Caco-2 (cell line): Measurements from ENCODE around the gene FRAS1. TPM values are rescaled to one million over a fixed set of nuclear protein-coding genes. Genes with fewer than 3 reads are reported as not detected.
"Not testable (repeated sequence)": the region's sequence is repeated elsewhere in the genome, so short reads cannot be mapped to it uniquely, and the experiment has no call there.

Experiments
- BruUV-seq: library from RNA; stranded (reverse); fragments of 400-500 nt; replicated peaks from 2 replicates; lab custom pipeline; 2021; lab: Mats Ljungman, UMichigan
- CTCF ChIA-PET: fragments of 300-600 bp; sonication (Branson Sonifier 250); formaldehyde crosslinking; loops from one replicate; lab custom pipeline; 2022; ENCODE audit warnings: antibody characterized with exemption; lab: Charles Lee
- POLR2A ChIA-PET: fragments of 300-600 bp; sonication (Branson Sonifier 250); formaldehyde crosslinking; loops from one replicate; lab custom pipeline; 2022; ENCODE audit warnings: antibody characterized with exemption; lab: Charles Lee
- DNase-seq, 2 experiments: peaks; one replicate each; pipeline versions ENCODE4 v3.0.0 to v3.0.0-alpha.2; 2020 to 2022
- H3K27me3 ChIP-seq: replicated peaks from 2 replicates; pipeline ENCODE4 v1.6.0; 2011; ENCODE audit warnings: low read length; ENCODE audit not compliant: control insufficient read depth, insufficient read depth
- H3K36me3 ChIP-seq: 2 replicates; pipeline ENCODE4 v1.5.1; 2011; ENCODE audit warnings: low read length; ENCODE audit not compliant: control insufficient read depth, insufficient read depth
- H3K4me1 ChIP-seq: fragments of 250-450 bp; sonication (Bioruptor Pico); 2 replicates; pipeline ENCODE4 v1.5.1; 2020; ENCODE audit warnings: mild to moderate bottlenecking
- H3K4me3 ChIP-seq: 2 replicates; pipeline ENCODE4 v1.5.1; 2011; ENCODE audit warnings: low read depth, mild to moderate bottlenecking, control low read depth, low read length
- H3K9me3 ChIP-seq: fragments of 250-450 bp; sonication (Bioruptor Pico); 2 replicates; pipeline ENCODE4 v1.5.1; 2020; ENCODE audit warnings: mild to moderate bottlenecking, moderate library complexity
- H3K27ac Mint-ChIP-seq: one replicate; pipeline ENCODE4 v1.8.0; 2022; ENCODE audit warnings: mixed read lengths; ENCODE audit not compliant: unreplicated experiment
- H3K27me3 Mint-ChIP-seq: one replicate; pipeline ENCODE4 v1.8.0; 2022; ENCODE audit warnings: mixed read lengths; ENCODE audit not compliant: insufficient read depth, unreplicated experiment
- H3K36me3 Mint-ChIP-seq: one replicate; pipeline ENCODE4 v1.8.0; 2022; ENCODE audit warnings: mild to moderate bottlenecking, mixed read lengths; ENCODE audit not compliant: insufficient read depth, unreplicated experiment
- H3K4me1 Mint-ChIP-seq: one replicate; pipeline ENCODE4 v1.8.0; 2022; ENCODE audit warnings: low read depth, mixed read lengths; ENCODE audit not compliant: unreplicated experiment
- H3K4me3 Mint-ChIP-seq: one replicate; pipeline ENCODE4 v1.8.0; 2022; ENCODE audit warnings: mild to moderate bottlenecking, moderate library complexity, mixed read lengths; ENCODE audit not compliant: unreplicated experiment
- H3K9me3 Mint-ChIP-seq: one replicate; pipeline ENCODE4 v1.8.0; 2022; ENCODE audit warnings: mixed read lengths; ENCODE audit not compliant: unreplicated experiment
- CTCF ChIP-seq, 2 experiments: fragments of 200-600 bp in 1 of 2; IDR thresholded peaks; 1 replicate in 1 of 2; 2 replicates in 1 of 2; pipeline versions ENCODE4 v1.5.1 to v1.8.0; 2011 to 2022; ENCODE audit warnings: antibody characterized with exemption in 1 of 2, control low read depth in 1 of 2, inconsistent platforms in 1 of 2, low read depth in 1 of 2, low read length in 1 of 2, mild to moderate bottlenecking in 1 of 2, moderate library complexity in 1 of 2; ENCODE audit not compliant: insufficient read depth in 1 of 2, severe bottlenecking in 1 of 2, unreplicated experiment in 1 of 2
- intact Hi-C: fragments of 100-400 bp; cut with micrococcal nuclease; formaldehyde crosslinking; loops from one replicate; pipeline ENCODE4 v1.10.0; 2022; ENCODE audit not compliant: unreplicated experiment
- total RNA-seq: library from RNA; stranded (reverse); gene quantifications from 2 replicates; pipeline ENCODE4 v1.2.3, GENCODE V29; 2022

Gene FRAS1
- total RNA-seq, 1 experiment from 2014 or later = 40.8 TPM

- Mint-ChIP-seq H3K4me1 (peaks cover 13% of the 10 kb centered on the region), H3K9me3 (peaks cover 21% of the 10 kb centered on the region), H3K27me3 (no peaks in the 10 kb centered on the region), H3K4me3 (no peak overlapping the region), H3K36me3 (peaks cover 11% of the 10 kb centered on the region), H3K27ac (no peak overlapping the region)
- Histone ChIP-seq H3K9me3 (no peaks in the 10 kb centered on the region), H3K36me3 (no peaks in the 10 kb centered on the region), H3K27me3 (no peaks in the 10 kb centered on the region), H3K4me1 (no peaks in the 10 kb centered on the region), H3K4me3 (no peak overlapping the region)
- no TSS peak for BruUV-seq
- DNase-seq = no peak
- intact Hi-C loops = no loop called here
- ChIA-PET POLR2A (no interaction called here), CTCF (no interaction called here)
- no peak for TF ChIP-seq CTCF (IDR thresholded peaks at IDR 0.05; ENCODE audit: insufficient read depth in 1 of 2, low read depth in 1 of 2, low read length in 1 of 2, severe bottlenecking in 1 of 2, unreplicated experiment in 1 of 2)
Observed at GRCh38 chr4:78247536-78248285, 190.6 kb downstream of the FRAS1 start.

GRCh38 chr4:78250500-78250899 is 193.4 kb downstream of the FRAS1 start:
- no peaks in the 10 kb centered on the region for H3K36me3 ChIP-seq
- H3K4me3 ChIP-seq = no peak overlapping the region
- Mint-ChIP-seq H3K4me1 (peaks cover 7% of the 10 kb centered on the region), H3K4me3 (no peak overlapping the region), H3K36me3 (peaks cover 29% of the 10 kb centered on the region), H3K27me3 (no peaks in the 10 kb centered on the region), H3K9me3 (peaks cover 32% of the 10 kb centered on the region), H3K27ac (no peak overlapping the region)
- H3K27me3 ChIP-seq = no peaks in the 10 kb centered on the region
- CTCF ChIA-PET = no interaction called here
- H3K4me1 ChIP-seq = no peaks in the 10 kb centered on the region
- no peaks in the 10 kb centered on the region for H3K9me3 ChIP-seq
- POLR2A ChIA-PET = no interaction called here
- intact Hi-C loops = no loop called here
- no peak for DNase-seq
- TF ChIP-seq CTCF (IDR thresholded peaks at IDR 0.05; ENCODE audit: insufficient read depth in 1 of 2, low read depth in 1 of 2, low read length in 1 of 2, severe bottlenecking in 1 of 2, unreplicated experiment in 1 of 2) = no peak
- BruUV-seq = no TSS peak

- H3K4me3 ChIP-seq, BruUV-seq, H3K27me3 ChIP-seq, CTCF ChIA-PET, H3K9me3 ChIP-seq, POLR2A ChIA-PET, H3K27me3 Mint-ChIP-seq, H3K4me3 Mint-ChIP-seq, intact Hi-C loops, H3K27ac Mint-ChIP-seq, H3K4me1 ChIP-seq, H3K36me3 ChIP-seq, H3K4me1 Mint-ChIP-seq: not testable (repeated sequence)
- Mint-ChIP-seq H3K36me3 (peaks cover 29% of the 10 kb centered on the region), H3K9me3 (peaks cover 32% of the 10 kb centered on the region)
- peak in 1 of 2 experiments; percentile 8 for DNase-seq
Observed at GRCh38 chr4:78252773-78253172, 195.7 kb downstream of the FRAS1 start.
